Ovary (tissue), 9 donors: ENCODE data around the gene SAMD4A. TPM values are rescaled to one million over a fixed set of nuclear protein-coding genes. Genes with fewer than 3 reads are reported as not detected.

ENCODE experiments used
- DNase-seq, 5 donors: peaks; one replicate each; pipeline ENCODE4 v3.0.0-alpha.2; 2019 to 2020
- H3K27ac ChIP-seq, 2 donors: fragments of 200-600 bp; one replicate each; pipeline versions ENCODE4 v1.5.1 to v1.8.0; 2019 to 2022
- H3K27me3 ChIP-seq: fragments of 200-600 bp; one replicate; pipeline ENCODE4 v1.8.0; 2022
- H3K36me3 ChIP-seq: fragments of 200-600 bp; sonication (generic); one replicate; pipeline ENCODE4 v1.5.1; 2019
- H3K4me1 ChIP-seq: one replicate; pipeline ENCODE4 v1.8.1; 2013; ENCODE audit warnings: mild to moderate bottlenecking, moderate library complexity; ENCODE audit not compliant: insufficient read depth
- H3K4me3 ChIP-seq: fragments of 200-600 bp; sonication (generic); one replicate; pipeline ENCODE4 v1.5.1; 2017
- H3K9me3 ChIP-seq, 2 donors: fragments of 200-600 bp in 1 of 2; sonication (generic) in 1 of 2; one replicate each; pipeline versions ENCODE4 v1.5.1 to v1.8.1; 2013 to 2019; ENCODE audit warnings: mild to moderate bottlenecking in 1 of 2, moderate library complexity in 1 of 2
- CTCF ChIP-seq, 3 donors: fragments of 450-650 bp in 2 of 3; fragments of 200-600 bp in 1 of 3; IDR thresholded peaks; one replicate each; pipeline versions ENCODE4 v1.5.1 to v1.8.0; 2016 to 2022; ENCODE audit warnings: antibody characterized with exemption in 3 of 3, mild to moderate bottlenecking in 1 of 3
- EP300 ChIP-seq: sonication (generic); formaldehyde crosslinking; IDR thresholded peaks from one replicate; pipeline ENCODE4 v1.6.1; 2017; ENCODE audit warnings: antibody characterized with exemption
- POLR2A ChIP-seq: fragments of 450-650 bp; IDR thresholded peaks from one replicate; pipeline ENCODE4 v1.6.1; 2017; ENCODE audit warnings: antibody characterized with exemption, mild to moderate bottlenecking, moderate library complexity
- WGBS, 3 donors: extraction: QIAGEN DNeasy Blood & Tissue Kit in 1 of 3; methylation state at CpG; one replicate each; pipeline versions ENCODE4 v1.1.5 to v1.1.7; 2013 to 2017; 5-methylcytosine and 5-hydroxymethylcytosine counted together
- intact Hi-C, 4 donors: fragments of 100-400 bp; cut with DNase I; formaldehyde crosslinking; loops; one replicate each; pipeline versions ENCODE4 v1.11.0 to v1.15.1; 2022 to 2023
- polyA plus RNA-seq, 2 donors: library from polyadenylated mRNA; stranded (reverse); fragments of 200-250 nt in 1 of 2; fragments of 350-450 nt in 1 of 2; fragmentation: Illumina TruSeq in 1 of 2; extraction: RNeasy Lipid Tissue Mini Kit (QIAGEN cat#74804) in 1 of 2; gene quantifications; one replicate each; pipeline ENCODE4 v1.2.3, GENCODE V29; 2013 to 2014
- total RNA-seq, 7 donors: library from RNA; depleted of rRNA in 2 of 7; stranded (reverse); fragments of >200 nt in 2 of 7; fragmentation: NEBNext Ultra II Directional in 3 of 7; extraction: Animal tissue kit (Norgen Biotek cat#: 25700) in 3 of 7; gene quantifications; one replicate each; pipeline versions ENCODE4 v1.1.0 to v1.2.4, GENCODE V29; 2016 to 2023
- donor health status: DM: no; HTN: no; CAD: no; lungs with moderate emphysema.
- donor health status: DM: no; HTN: no; CAD: no.
- donor health status: Bipolar disorder and iron deficiency.
- donor health status: DM: yes; HTN: yes; CAD: no.
- donor health status: DM: no; HTN: no; CAD: no.
- donor health status: DM: yes; HTN: yes; CAD: no.

SAMD4A gene
- total and polyA plus RNA-seq, 9 donors = 2.3 to 22.4 (median 7.3) TPM

- WGBS, 3 donors = 92 to 96% (median 93%) methylated on average over 12 of the region's 12 CpGs
- intact Hi-C loops = no loop called here
- Histone ChIP-seq H3K27me3 (no peaks in the 10 kb centered on the region), H3K4me1 (no peaks in the 10 kb centered on the region), H3K4me3 (no peak overlapping the region), H3K27ac (no peak overlapping the region), H3K9me3 (no peaks in the 10 kb centered on the region), H3K36me3 (no peaks in the 10 kb centered on the region)
- DNase-seq = no peak
- TF ChIP-seq CTCF (IDR thresholded peaks at IDR 0.05) = no peak
- TF ChIP-seq POLR2A = no peak
- TF ChIP-seq EP300 = no peak
These were observed 135.1 kb downstream of the SAMD4A start for GRCh38 chr14:54702014-54702491.

- Histone ChIP-seq H3K4me3 (no peak overlapping the region), H3K27ac (no peak overlapping the region), H3K36me3 (no peaks in the 10 kb centered on the region), H3K27me3 (no peaks in the 10 kb centered on the region), H3K4me1 (no peaks in the 10 kb centered on the region), H3K9me3 (no peaks in the 10 kb centered on the region)
- intact Hi-C loops = no loop called here
- no peak for TF ChIP-seq CTCF (IDR thresholded peaks at IDR 0.05)
- TF ChIP-seq EP300 = no peak
- no peak for TF ChIP-seq POLR2A
- WGBS, 3 donors = 94 to 99% (median 96%) methylated on average over 5 of the region's 5 CpGs
- DNase-seq = no peak
These were observed 135.6 kb downstream of the SAMD4A start for GRCh38 chr14:54702492-54702891.

GRCh38 chr14:54703082-54703481, 136.2 kb downstream of the SAMD4A start:
- no peaks in the 10 kb centered on the region for H3K9me3 ChIP-seq
- no peaks in the 10 kb centered on the region for H3K36me3 ChIP-seq
- no peak overlapping the region for H3K27ac ChIP-seq
- intact Hi-C loops = no loop called here
- DNase-seq = no peak
- no peak overlapping the region for H3K4me3 ChIP-seq
- no peaks in the 10 kb centered on the region for H3K27me3 ChIP-seq
- no peaks in the 10 kb centered on the region for H3K4me1 ChIP-seq
- WGBS, 3 donors = 97 to 99% (median 98%) methylated on average over 5 of the region's 5 CpGs
- TF ChIP-seq EP300 = no peak

- Histone ChIP-seq H3K4me1 (no peaks in the 10 kb centered on the region), H3K27me3 (no peaks in the 10 kb centered on the region), H3K36me3 (no peaks in the 10 kb centered on the region), H3K9me3 (no peaks in the 10 kb centered on the region), H3K27ac (no peak overlapping the region), H3K4me3 (no peak overlapping the region)
- intact Hi-C loops = no loop called here
- DNase-seq = no peak
- TF ChIP-seq CTCF (IDR thresholded peaks at IDR 0.05) (no peak), POLR2A (no peak), EP300 (no peak)
- 87 to 97% (median 91%) methylated on average over 2 of the region's 2 CpGs for WGBS, 3 donors
These were observed 136.8 kb downstream of the SAMD4A start for GRCh38 chr14:54703724-54704123.

- Histone ChIP-seq H3K4me3 (no peak overlapping the region), H3K27ac (no peak overlapping the region), H3K9me3 (no peaks in the 10 kb centered on the region), H3K4me1 (no peaks in the 10 kb centered on the region), H3K27me3 (no peaks in the 10 kb centered on the region), H3K36me3 (no peaks in the 10 kb centered on the region)
- no peak for TF ChIP-seq CTCF (IDR thresholded peaks at IDR 0.05)
- no peak for TF ChIP-seq POLR2A
- no peak for TF ChIP-seq EP300
- DNase-seq = no peak
- 97 to 100% (median 98%) methylated on average over 2 of the region's 2 CpGs for WGBS, 3 donors
- intact Hi-C loops = no loop called here
These were observed 137.8 kb downstream of the SAMD4A start for GRCh38 chr14:54704768-54705167.
